Ovary (tissue), 3 donors: ENCODE results near the gene PRTFDC1.

ENCODE experiments used
- POLR2A ChIP-seq: fragments of 450-650 bp; IDR thresholded peaks from one replicate; pipeline ENCODE4 v1.6.1; 2017; ENCODE audit warnings: antibody characterized with exemption, mild to moderate bottlenecking, moderate library complexity
- TF ChIP-seq, protein P1 (sequence below), 3 donors: fragments of 450-650 bp in 2 of 3; fragments of 200-600 bp in 1 of 3; IDR thresholded peaks; one replicate each; pipeline versions ENCODE4 v1.5.1 to v1.8.0; 2016 to 2022; ENCODE audit warnings: antibody characterized with exemption in 3 of 3, mild to moderate bottlenecking in 1 of 3
- donor health status: DM: no; HTN: no; CAD: no.

DNA sequence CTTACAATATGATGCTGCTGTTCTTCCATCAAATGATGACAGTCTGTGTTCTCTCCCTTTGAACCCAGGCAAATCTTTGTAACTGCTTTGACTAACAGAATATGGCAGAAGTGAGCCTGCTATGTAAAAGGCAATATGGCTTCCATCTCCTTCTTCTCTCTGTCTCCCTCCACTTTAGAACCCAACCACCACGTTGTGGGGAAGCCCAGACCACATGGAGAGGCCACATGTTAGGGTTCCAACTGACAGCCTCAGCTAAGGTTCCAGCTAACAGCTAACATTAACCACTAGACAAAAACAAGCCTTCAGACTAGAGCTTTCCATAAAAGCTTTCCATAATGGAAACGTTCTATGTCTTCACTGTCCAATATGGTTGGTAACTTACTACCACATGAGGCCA, 107.7 kb downstream of the PRTFDC1 start:
- TF ChIP-seq, protein P1, sequence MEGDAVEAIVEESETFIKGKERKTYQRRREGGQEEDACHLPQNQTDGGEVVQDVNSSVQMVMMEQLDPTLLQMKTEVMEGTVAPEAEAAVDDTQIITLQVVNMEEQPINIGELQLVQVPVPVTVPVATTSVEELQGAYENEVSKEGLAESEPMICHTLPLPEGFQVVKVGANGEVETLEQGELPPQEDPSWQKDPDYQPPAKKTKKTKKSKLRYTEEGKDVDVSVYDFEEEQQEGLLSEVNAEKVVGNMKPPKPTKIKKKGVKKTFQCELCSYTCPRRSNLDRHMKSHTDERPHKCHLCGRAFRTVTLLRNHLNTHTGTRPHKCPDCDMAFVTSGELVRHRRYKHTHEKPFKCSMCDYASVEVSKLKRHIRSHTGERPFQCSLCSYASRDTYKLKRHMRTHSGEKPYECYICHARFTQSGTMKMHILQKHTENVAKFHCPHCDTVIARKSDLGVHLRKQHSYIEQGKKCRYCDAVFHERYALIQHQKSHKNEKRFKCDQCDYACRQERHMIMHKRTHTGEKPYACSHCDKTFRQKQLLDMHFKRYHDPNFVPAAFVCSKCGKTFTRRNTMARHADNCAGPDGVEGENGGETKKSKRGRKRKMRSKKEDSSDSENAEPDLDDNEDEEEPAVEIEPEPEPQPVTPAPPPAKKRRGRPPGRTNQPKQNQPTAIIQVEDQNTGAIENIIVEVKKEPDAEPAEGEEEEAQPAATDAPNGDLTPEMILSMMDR (IDR thresholded peaks at IDR 0.05): no peak
- TF ChIP-seq POLR2A: no peak
